Epithelial cell of umbilical artery (primary cell): Measurements from ENCODE around the gene LTBP3. TPM values are rescaled to one million over a fixed set of nuclear protein-coding genes. Genes with fewer than 3 reads are reported as not detected.

Experiments used
- total RNA-seq: library from RNA; depleted of rRNA; stranded (reverse); fragments of >200 nt; gene quantifications from 2 replicates; pipeline ENCODE4 v1.2.3, GENCODE V29; 2014

Gene LTBP3
- total RNA-seq: 15.2 and 23.4 TPM in 2 replicates

GRCh38 chr11:65558002-65558929 lies at the start of gene LTBP3:
Gene LTBP3 (minus strand): TSS chr11:65558359. CDS start chr11:65557959, 400 bp downstream.

GRCh38 chr11:65595543-65596281 lies 37.6 kb upstream of the LTBP3 start, which contains the start of gene KCNK7:
Gene KCNK7 (minus strand): TSS chr11:65595800. CDS start chr11:65595772, 28 bp downstream.

GRCh38 chr11:65575568-65576231 lies 17.5 kb upstream of the LTBP3 start, which contains the start of gene EHBP1L1:
Gene EHBP1L1 (plus strand): TSS chr11:65576053. CDS start chr11:65576303, 250 bp downstream.

GRCh38 chr11:65572356-65573051 lies 14.3 kb upstream of the LTBP3 start, which contains the start of gene FAM89B:
Gene FAM89B (plus strand): TSS chr11:65572538. CDS start chr11:65572670, 132 bp downstream.

GRCh38 chr11:65569973-65570918 lies 12.1 kb upstream of the LTBP3 start, which contains the start of gene ZNRD2:
Gene ZNRD2 (plus strand): TSS chr11:65570477. CDS start chr11:65570492, 15 bp downstream.

GRCh38 chr11:65524741-65525545 lies 33.2 kb downstream of the LTBP3 start, which contains the start of gene SCYL1:
Gene SCYL1 (plus strand): TSS chr11:65525083. CDS start chr11:65525154, 71 bp downstream.

GRCh38 chr11:65498977-65499712 lies 59.0 kb downstream of the LTBP3 start, which contains the start of gene MALAT1:
Gene MALAT1 (plus strand): TSS chr11:65499045.

Other genes with a start within 250 kb of the LTBP3 start
- 14.7 and 20.8 TPM in 2 replicates for gene CDC42EP2, start 243.5 kb downstream of the LTBP3 start, total RNA-seq
- 26.7 and 31.5 TPM in 2 replicates for gene DPF2, start 224.5 kb downstream of the LTBP3 start, total RNA-seq
- 0.32 TPM in 1 of 2 replicates, not detected in the other for gene TIGD3, start 203.6 kb downstream of the LTBP3 start, total RNA-seq
- gene SLC25A45, start 175.7 kb downstream of the LTBP3 start, total RNA-seq: 0.46 and 2.3 TPM in 2 replicates
- gene FRMD8, start 171.7 kb downstream of the LTBP3 start, total RNA-seq: 49.7 and 193 TPM in 2 replicates
- 38.3 and 118 TPM in 2 replicates for gene NEAT1, start 135.6 kb downstream of the LTBP3 start, total RNA-seq
- 2,721 and 4,758 TPM in 2 replicates for gene MALAT1, start 59.3 kb downstream of the LTBP3 start, total RNA-seq
- gene SCYL1, start 33.3 kb downstream of the LTBP3 start, total RNA-seq: 56.5 and 59.1 TPM in 2 replicates
- 37.5 and 92.2 TPM in 2 replicates for gene ZNRD2, start 12.1 kb upstream of the LTBP3 start, total RNA-seq
- gene FAM89B, start 14.2 kb upstream of the LTBP3 start, total RNA-seq: 15.9 and 19.8 TPM in 2 replicates
- 31.2 and 39.0 TPM in 2 replicates for gene EHBP1L1, start 17.7 kb upstream of the LTBP3 start, total RNA-seq
- gene KCNK7, start 37.4 kb upstream of the LTBP3 start, total RNA-seq: not detected in 2 replicates
- gene MAP3K11, start 55.9 kb upstream of the LTBP3 start, total RNA-seq: 55.2 and 72.0 TPM in 2 replicates
- gene PCNX3, start 57.4 kb upstream of the LTBP3 start, total RNA-seq: 11.2 and 11.7 TPM in 2 replicates
- gene SIPA1, start 79.7 kb upstream of the LTBP3 start, total RNA-seq: 38.7 and 42.1 TPM in 2 replicates
- 12.7 and 14.7 TPM in 2 replicates for gene RELA, start 104.6 kb upstream of the LTBP3 start, total RNA-seq
- gene KAT5, start 153.9 kb upstream of the LTBP3 start, total RNA-seq: 31.8 and 35.4 TPM in 2 replicates
- gene RNASEH2C, start 162.4 kb upstream of the LTBP3 start, total RNA-seq: 77.0 and 111 TPM in 2 replicates
- 6.8 and 8.1 TPM in 2 replicates for gene AP5B1, start 222.6 kb upstream of the LTBP3 start, total RNA-seq
- not detected in 2 replicates for gene OVOL1, start 228.7 kb upstream of the LTBP3 start, total RNA-seq